GM18511 (cell line): ENCODE measurements around the gene CFAP141.
"Not testable (repeated sequence)": the region's sequence is repeated elsewhere in the genome, so short reads cannot be mapped to it uniquely, and the experiment has no call there.

Experiments used
- ATAC-seq: cut with Tn5 transposase; IDR thresholded peaks from one replicate; pipeline ENCODE4 v1.9.1; 2021; ENCODE audit warnings: mild to moderate bottlenecking, moderate library complexity; ENCODE audit not compliant: unreplicated experiment

The CFAP141 gene

DNA sequence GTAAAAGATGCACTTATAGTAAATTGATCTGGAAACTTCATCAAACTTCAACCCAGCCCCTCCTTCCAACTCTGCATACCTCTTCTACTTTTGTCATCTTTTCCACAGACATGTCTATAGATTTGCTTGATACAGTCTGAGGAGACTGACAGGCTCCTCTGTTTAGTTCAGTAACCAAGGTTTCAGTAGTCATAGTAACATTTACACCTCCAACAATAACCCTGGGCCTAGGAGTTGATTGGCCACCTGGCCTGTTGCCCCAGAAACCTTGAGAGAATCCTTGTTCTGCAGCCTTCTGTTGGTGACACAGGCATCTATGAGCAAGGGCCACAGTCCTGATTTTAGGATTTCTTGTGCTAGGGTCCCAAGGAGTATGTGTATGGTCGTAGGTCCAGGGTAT is at the start of gene CFAP141:
CFAP141 (minus strand) TSS at position 138 of the 400 bp plus-strand sequence; CDS start at position 112, 26 bp downstream.
- no peak for ATAC-seq

- ATAC-seq = no peak
Measured at GRCh38 chr1:154253671-154254070, 47.5 kb upstream of the CFAP141 start.

- no peak for ATAC-seq
Measured at GRCh38 chr1:154241703-154242351, 35.7 kb upstream of the CFAP141 start.

DNA sequence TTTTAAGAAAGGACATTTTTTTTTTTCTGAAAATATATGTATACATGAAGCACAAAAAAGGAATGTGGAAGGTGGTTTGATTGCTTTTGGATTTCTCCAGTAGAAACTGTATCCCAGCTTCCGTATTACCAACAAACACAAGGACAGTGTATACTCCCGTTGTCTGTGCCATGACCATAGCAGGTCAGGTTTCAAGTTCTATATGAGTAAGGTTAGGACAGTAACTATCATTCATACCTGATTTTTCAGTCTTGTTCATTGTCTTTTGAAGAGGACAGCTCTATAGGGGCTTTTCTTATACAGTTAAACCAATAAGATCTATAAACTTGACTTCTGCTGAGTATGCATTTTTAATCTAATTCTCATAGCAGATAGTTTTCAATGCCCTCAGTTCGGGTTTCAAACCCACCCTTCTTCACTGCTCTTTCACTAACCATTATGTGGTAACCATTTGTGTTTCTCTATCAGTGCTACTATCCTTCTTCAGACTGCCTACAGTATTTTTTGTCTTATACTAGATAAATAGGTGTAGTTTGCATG is 34.2 kb upstream of the CFAP141 start:
- no peak for ATAC-seq

DNA sequence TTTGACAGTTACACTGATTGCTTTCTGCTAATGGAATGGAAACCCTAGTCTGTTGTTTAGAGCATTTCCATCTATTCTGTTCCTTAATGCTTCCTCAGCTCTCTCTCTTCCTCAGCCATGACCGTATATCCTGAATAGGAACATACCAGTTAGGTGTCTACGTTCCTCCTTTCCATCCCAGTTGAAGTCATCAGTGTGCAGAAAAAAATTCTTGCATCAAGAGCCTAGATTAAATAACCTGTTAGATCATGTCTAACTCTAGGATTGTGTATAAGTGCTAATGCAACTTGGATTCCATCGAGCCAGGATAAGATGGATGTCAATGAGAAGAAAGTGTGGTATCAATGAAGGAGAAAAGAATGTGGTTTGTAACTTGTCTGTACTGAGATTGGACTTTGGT is 33.4 kb upstream of the CFAP141 start:
- no peak for ATAC-seq

DNA sequence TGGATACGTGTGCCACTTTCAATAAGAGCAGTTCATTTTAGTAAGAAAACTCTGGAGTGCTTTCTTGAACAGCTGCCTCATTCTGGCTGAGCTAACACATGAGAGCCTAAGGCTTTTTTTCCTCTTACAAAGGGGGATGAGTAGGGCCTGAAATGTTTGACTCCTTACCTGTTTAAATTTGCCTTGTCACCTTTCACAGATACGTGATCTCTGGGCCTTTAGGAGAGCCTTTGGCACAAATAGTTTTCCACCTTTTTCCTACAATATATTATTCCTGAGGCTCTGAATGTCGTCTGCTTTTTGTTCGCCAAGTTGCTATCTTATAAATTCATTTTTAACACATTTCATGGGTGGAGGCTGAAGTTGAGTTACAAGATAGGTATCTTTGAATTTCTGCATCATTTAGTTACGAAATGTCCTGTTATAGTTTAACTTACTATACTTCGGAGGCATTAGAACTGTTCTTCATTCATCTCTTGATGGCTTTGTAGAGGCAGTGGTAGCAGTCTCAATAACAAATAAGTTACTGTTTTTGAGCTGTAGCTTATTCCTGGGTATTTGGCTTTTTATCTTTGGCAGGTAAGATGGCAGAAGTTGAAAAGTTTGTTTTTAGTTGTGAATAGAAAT is 31.9 kb upstream of the CFAP141 start:
- no peak for ATAC-seq

DNA sequence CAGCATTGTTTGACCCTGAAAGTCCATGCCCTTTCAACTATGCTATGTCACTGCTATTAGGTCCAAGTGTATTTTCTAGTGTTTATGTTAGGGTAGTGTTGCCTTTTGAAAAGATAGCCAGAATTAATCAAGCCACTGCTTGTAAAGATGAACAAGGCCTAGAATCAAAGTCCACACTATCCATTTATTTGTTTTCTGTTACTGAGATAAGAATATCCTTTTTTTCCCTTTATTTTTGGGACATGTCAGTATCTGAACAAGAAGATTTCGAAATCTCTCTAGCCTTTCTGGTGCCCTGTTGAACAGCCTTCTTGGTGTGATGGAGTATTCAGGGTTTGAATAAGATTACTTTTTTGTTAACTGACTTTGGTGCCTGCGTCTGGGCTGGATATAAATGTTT is 31.3 kb upstream of the CFAP141 start:
- ATAC-seq = no peak

GRCh38 chr1:154236855-154237254 is 30.7 kb upstream of the CFAP141 start:
- ATAC-seq = no peak

DNA sequence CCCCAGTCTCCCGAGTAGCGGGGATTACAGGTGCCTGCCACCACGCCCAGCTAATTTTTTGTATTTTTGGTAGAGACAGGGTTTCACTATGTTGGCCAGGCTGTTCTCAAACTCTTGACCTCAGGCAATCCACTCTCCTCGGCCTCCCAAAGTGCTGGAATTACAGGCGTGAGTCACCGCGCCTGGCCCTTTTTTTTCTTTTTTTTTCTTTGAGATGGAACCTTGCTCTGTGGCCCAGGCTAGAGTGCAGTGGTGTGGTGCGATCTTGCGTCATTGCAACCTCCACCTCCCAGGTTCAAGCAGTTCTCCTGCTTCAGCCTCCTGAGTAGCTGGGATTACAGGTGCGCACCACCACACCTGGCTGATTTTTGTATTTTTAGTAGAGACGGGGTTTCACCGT is 27.0 kb upstream of the CFAP141 start:
- ATAC-seq = not testable (repeated sequence)

DNA sequence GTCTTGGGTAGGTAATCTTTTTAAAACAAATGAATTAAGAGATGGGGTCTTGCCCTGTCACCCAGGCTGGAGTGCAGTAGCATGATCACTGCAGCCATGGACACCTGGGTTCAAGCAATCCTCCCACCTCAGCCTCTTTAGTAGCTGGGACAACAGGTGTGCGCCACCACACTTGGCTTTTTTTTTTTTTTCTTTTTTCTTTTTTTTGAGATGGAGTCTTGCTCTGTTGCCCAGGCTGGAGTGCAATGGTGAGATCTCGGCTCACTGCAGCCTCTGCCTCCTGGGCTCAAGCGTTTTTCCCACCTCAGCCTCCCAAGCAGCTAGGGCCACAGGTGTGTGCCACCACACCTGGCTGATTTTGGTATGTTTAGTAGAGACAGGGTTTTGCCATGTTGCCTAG is 25.0 kb upstream of the CFAP141 start:
- not testable (repeated sequence) for ATAC-seq

- no peak for ATAC-seq
Measured at GRCh38 chr1:154225370-154225769, 19.2 kb upstream of the CFAP141 start.

- no peak for ATAC-seq
Measured at GRCh38 chr1:154223621-154224020, 17.5 kb upstream of the CFAP141 start.

DNA sequence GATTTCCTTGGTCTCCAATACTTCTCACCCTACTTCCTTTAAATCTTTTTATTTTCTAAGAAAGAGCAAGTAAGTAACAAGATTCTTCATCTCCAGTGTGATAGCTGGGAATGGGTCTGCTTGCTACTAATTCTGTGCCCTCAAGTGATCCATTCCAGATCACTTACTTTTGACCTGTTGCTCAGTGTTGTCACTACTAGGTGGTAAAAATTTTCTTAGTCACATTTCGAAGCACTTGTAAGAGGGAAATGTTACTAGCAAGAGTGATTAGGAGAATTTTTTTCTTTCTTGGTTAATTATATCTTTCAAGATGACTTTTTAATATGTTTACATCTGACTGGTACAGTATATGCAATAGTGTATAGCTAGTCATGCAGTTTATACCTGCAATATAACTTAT is 16.8 kb upstream of the CFAP141 start:
- ATAC-seq = no peak

- ATAC-seq = no peak
Measured at GRCh38 chr1:154222518-154222917, 16.4 kb upstream of the CFAP141 start.

- ATAC-seq = peak; percentile 25
Measured at GRCh38 chr1:154221278-154222001, 15.3 kb upstream of the CFAP141 start.

DNA sequence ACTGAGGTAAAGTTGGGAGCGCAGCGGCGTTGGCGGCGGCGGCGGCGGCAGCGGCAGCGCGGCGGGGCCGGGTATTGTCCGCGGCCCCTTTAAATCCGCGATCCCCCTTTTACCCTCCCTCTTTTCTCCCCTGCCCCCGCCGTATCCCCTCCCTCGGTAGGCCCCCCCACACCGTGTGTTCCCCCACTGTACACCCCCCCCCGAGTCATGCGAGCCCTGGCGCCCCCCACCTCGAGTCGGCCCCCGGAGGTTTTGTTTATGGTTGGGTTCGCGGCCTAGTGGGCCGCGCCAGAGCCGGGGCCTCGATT is 14.8 kb upstream of the CFAP141 start:
- ATAC-seq = no peak

DNA sequence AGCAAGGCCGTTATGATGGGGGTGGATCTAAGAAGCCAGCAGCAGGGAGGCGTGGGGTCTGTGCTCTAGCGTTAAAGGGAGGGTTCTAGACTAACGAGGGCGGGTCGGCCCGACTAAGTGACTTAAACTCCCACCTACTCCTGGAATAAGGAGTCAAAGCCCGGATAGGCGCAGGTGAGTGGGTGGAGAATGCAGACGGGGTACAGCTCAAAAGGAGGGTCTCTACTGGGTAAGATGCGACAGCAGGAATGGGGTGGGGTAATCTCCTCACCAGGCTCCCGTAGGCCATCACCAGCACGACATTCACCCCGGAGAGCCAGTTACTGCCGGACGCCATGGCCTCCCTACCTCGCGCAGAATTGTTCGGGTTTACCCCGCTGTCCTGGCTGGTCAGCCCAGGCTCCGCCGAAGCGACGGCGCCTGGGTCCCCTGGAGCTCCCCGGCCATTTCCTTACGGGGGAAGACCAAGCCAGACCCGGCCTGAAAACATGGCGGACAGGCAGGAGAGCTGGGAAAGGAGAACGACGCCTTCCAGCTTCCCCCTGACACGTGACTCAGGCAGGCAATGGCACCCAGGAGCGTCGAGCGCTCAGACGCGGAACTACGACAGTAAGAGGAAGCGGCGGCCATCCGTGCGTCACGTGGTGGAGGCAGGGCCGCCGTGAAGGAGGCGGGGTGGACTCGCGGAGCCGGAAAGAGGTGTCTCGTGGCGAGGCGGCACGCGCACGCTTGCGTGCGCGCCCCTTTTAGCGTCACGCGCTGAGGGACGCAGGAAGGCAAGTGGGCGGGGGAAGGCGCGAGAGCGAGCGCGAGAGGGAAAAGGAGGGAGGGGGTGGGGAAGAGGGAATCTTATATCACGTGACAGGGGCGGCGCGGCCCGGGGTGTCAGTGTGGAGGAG is 14.2 kb upstream of the CFAP141 start, which contains the start of gene UBAP2L:
UBAP2L (plus strand) TSS at position 885 of the 899 bp plus-strand sequence. CDS start 4,169 bp downstream, outside the sequence.
- ATAC-seq = peak; percentile 94

- ATAC-seq = no peak
Measured at GRCh38 chr1:154219541-154219940, 13.4 kb upstream of the CFAP141 start.

DNA sequence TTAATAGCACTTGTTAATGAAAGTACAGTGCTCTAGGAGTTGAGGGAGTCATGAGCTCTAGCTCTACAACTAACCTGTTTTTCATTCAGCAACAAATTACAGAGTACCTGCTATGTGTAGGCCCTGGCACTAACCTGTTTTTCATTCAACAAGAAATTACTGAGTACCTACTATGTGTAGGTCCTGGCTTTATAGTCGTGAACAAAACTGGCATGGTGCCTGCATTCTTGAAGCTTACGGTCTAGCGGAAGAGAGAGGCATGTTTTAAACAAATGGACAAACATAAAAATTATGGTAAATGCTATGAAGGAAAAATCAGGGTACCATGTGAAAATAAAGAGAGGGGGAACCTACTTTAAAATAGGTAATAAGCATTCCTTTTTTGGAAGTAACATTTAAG is 12.4 kb upstream of the CFAP141 start:
- no peak for ATAC-seq

DNA sequence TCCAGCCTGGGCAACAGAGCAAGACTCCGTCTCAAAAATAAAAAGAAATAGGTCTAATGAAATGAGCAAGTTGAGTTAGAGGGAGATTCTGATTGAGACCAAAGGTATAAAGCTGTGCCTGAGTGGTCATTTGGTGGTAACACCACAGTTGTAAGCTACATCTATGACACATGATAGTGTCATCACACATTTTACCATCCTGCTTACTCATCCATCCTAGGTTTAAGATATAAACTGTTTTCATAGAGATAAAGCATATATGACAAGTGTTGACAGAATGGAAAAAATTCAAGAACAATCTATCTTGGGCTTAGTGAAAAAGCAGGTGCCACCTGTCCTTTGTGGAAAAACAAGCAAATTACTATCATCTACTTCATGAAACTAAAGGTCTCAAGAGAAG is 7.1 kb upstream of the CFAP141 start:
- ATAC-seq = no peak

- no peak for ATAC-seq
Measured at GRCh38 chr1:154212083-154212482, 6.0 kb upstream of the CFAP141 start.
